GM12801 (cell line): ENCODE data around the gene FXR2.

Experiments used
- TF ChIP-seq, protein P1 (sequence below): IDR thresholded peaks from one replicate; pipeline ENCODE4 v1.5.1; 2011; ENCODE audit warnings: control low read depth; ENCODE audit not compliant: insufficient read length; ENCODE audit errors: extremely low read depth

FXR2 gene

DNA sequence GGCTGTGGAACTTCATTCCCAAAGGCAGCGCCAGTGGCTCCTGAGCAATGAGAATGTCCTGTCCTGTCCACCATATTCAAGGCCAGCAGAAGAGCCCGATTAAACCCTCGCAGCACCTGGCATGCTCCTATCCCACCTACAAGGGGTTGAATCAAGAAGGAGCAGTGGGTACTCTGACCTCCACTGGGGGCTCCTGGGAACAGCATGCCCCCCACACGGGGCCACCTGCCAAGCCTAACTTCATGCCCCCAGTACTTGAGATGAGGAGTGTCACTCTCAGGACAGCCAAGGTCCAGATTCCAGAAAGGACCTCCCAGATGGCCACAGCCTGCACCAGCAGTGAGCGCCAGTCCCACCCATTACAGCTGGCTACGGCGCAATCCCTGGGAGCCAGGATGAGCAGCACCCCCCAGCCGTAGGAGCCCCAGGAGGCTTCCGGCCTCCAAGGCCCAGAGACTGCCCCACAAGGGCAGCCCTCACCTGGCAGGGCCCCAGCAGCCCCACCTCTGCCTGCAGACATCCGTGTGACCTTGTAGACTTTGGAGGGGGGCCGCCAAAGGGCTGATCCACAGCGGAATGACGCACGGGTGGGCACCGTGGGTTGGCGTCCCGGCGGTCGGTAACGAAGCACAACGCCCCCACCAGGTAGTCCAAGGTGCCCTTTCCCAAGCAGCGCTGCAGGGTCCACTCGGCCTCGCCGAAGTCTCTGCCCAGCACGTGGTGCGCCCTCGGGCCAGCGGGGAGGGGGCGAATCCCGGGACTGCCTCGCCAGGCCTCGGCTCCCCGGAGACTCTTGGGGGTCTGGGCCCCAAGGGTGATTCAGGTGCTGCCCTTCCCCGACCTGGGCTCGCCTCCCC, 32.1 kb downstream of the FXR2 start:
- TF ChIP-seq, protein P1, sequence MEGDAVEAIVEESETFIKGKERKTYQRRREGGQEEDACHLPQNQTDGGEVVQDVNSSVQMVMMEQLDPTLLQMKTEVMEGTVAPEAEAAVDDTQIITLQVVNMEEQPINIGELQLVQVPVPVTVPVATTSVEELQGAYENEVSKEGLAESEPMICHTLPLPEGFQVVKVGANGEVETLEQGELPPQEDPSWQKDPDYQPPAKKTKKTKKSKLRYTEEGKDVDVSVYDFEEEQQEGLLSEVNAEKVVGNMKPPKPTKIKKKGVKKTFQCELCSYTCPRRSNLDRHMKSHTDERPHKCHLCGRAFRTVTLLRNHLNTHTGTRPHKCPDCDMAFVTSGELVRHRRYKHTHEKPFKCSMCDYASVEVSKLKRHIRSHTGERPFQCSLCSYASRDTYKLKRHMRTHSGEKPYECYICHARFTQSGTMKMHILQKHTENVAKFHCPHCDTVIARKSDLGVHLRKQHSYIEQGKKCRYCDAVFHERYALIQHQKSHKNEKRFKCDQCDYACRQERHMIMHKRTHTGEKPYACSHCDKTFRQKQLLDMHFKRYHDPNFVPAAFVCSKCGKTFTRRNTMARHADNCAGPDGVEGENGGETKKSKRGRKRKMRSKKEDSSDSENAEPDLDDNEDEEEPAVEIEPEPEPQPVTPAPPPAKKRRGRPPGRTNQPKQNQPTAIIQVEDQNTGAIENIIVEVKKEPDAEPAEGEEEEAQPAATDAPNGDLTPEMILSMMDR: no peak

DNA sequence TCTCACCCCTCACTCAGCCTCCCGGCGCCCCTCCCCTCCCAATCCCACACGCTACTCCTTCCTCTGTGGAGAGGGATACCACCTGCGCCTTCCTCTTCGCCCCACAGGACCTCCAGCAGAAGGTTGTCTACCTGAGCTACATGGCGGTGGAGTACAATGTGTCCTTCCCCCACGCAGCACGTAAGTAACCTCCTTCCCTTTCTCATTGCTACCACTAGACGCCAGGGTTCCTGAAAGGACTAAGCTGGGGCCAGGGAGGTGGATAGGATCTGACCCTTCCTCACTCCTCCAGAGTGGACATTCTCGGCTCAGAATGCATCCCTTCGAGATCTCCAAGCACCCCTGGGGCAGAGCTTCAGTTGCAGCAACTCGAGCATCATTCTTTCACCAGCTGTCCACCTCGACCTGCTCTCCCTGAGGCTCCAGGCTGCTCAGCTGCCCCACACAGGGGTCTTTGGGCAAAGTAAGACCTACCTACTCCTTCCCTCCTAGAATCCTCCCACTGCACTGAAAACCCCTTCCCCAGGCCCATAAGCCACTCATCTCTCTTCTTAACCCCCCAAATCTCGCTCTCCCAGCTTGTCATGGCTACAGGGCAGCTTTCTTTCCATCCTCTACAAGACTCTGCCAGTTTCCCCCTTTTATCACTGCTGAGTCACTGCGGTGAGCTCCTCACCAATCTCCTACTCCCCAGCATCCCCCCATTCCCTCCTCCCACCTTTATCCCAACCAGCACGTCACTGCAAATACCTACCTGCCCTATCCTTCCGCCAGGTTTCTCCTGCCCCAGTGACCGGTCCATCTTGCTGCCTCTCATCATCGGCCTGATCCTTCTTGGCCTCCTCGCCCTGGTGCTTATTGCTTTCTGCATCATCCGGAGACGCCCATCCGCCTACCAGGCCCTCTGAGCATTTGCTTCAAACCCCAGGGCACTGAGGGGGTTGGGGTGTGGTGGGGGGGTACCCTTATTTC, 33.8 kb downstream of the FXR2 start:
- TF ChIP-seq, protein P1: no peak

DNA sequence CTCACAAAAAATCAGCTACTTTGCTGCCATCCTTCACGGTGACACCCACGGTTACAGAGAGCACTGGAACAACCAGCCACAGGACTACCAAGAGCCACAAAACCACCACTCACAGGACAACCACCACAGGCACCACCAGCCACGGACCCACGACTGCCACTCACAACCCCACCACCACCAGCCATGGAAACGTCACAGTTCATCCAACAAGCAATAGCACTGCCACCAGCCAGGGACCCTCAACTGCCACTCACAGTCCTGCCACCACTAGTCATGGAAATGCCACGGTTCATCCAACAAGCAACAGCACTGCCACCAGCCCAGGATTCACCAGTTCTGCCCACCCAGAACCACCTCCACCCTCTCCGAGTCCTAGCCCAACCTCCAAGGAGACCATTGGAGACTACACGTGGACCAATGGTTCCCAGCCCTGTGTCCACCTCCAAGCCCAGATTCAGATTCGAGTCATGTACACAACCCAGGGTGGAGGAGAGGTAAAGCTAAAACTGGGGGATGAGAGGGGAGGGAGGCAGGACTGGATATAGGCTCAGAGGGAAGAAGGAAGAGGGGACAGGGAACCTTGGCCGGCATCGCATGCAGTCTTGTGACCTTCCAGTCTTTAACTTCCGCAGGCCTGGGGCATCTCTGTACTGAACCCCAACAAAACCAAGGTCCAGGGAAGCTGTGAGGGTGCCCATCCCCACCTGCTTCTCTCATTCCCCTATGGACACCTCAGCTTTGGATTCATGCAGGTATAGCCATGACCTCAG, 34.7 kb downstream of the FXR2 start:
- TF ChIP-seq, protein P1: no peak

DNA sequence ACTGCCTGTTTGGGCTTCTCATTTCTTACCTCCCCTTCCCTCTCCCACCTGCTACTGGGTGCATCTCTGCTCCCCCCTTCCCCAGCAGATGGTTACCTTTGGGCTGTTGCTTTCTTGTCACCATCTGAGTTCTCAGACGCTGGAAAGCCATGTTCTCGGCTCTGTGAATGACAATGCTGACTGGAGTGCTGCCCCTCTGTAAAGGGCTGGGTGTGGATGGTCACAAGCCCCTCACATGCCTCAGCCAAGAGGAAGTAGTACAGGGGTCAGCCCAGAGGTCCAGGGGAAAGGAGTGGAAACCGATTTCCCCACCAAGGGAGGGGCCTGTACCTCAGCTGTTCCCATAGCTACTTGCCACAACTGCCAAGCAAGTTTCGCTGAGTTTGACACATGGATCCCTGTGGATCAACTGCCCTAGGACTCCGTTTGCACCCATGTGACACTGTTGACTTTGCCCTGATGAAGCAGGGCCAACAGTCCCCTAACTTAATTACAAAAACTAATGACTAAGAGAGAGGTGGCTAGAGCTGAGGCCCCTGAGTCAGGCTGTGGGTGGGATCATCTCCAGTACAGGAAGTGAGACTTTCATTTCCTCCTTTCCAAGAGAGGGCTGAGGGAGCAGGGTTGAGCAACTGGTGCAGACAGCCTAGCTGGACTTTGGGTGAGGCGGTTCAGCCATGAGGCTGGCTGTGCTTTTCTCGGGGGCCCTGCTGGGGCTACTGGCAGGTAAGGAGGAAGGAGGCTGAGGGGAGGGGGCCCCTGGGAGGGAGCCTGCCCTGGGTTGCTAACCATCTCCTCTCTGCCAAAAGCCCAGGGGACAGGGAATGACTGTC, 35.5 kb downstream of the FXR2 start, which contains the start of gene CD68:
Gene CD68 (plus strand): TSS at position 638 of the 833 bp plus-strand sequence. CDS start 40 bp downstream, at position 678.
- TF ChIP-seq, protein P1: no peak

DNA sequence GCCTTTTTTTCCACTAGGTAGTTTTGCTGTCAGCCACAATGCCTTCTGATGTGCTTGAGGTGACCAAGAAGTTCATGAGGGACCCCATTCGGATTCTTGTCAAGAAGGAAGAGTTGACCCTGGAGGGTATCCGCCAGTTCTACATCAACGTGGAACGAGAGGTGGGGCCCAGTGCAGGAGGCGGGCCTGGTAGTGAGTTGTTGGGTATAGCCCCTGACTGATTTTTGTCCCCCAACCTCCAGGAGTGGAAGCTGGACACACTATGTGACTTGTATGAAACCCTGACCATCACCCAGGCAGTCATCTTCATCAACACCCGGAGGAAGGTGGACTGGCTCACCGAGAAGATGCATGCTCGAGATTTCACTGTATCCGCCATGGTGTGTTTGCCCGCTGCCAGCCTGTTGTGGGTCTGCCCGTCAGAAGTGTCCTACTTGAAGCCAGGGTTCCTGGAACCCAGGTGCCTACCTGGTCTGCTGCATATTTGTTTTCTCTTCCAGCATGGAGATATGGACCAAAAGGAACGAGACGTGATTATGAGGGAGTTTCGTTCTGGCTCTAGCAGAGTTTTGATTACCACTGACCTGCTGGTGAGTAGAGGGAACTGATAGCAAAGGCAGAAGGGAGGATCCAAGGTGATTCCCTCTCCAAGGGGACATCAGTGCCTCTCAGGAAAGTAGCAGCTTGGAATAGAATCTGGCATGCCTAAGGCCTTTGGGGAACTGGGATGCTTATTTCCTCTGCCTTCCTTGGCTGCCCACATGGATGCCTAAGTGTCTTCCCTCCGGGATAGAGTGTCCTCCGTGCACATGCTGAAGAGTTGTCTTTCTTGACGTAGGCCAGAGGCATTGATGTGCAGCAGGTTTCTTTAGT, 37.1 kb downstream of the FXR2 start:
- TF ChIP-seq, protein P1: no peak

DNA sequence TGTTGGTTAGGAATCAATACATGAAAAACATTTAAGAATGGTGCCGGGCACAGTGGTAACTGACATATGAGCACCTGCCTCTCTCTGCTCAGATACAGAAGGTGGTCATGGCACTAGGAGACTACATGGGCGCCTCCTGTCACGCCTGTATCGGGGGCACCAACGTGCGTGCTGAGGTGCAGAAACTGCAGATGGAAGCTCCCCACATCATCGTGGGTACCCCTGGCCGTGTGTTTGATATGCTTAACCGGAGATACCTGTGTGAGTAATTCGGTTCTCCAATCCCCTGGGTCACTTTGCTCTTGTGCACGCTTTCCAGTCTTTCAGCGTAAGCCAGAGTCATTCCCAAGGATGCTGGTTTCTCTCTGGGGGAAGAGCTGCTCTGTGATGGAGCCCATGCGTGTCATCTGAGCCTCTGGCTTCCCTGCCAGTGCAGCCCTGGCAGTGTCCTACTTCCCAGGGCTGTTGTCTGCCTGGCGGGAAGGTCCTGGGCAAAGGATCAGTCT, 38.2 kb downstream of the FXR2 start:
- TF ChIP-seq, protein P1: no peak
